Omental fat pad (tissue), 4 donors: ENCODE results near the gene DSCAM. TPM values are rescaled to one million over a fixed set of nuclear protein-coding genes. Genes with fewer than 3 reads are reported as not detected.

Source experiments
- ATAC-seq: fragments of 150-250 bp; one replicate; pipeline ENCODE4 v1.9.1; 2016; ENCODE audit warnings: mild to moderate bottlenecking, moderate library complexity; ENCODE audit not compliant: low FRiP score
- DNase-seq: peaks from one replicate; pipeline ENCODE4 v3.0.0-alpha.2; 2019; ENCODE audit warnings: low spot score
- CTCF ChIP-seq, 3 donors: fragments of 450-650 bp; IDR thresholded peaks; one replicate each; pipeline ENCODE4 v1.5.1; 2016 to 2017; ENCODE audit warnings: antibody characterized with exemption in 3 of 3, mild to moderate bottlenecking in 3 of 3, moderate library complexity in 2 of 3
- small RNA-seq: library from RNA; depleted of rRNA; stranded (forward); fragments of <200 nt; gene quantifications from one replicate; pipeline ENCODE3, GENCODE V24; 2016
- total RNA-seq, 4 donors: library from RNA; depleted of rRNA; stranded (reverse); fragments of >200 nt; gene quantifications; one replicate each; pipeline ENCODE4 v1.1.0, GENCODE V29; 2016

DSCAM gene
- total RNA-seq, 4 donors from 2014 or later: 0.16 TPM; not detected in 3

GRCh38 chr21:39965026-39965425, 881.9 kb downstream of the DSCAM start:
- ATAC-seq (no peak), DNase-seq (no peak)
- no peak for TF ChIP-seq CTCF (IDR thresholded peaks at IDR 0.05)

GRCh38 chr21:39961251-39961650, 885.7 kb downstream of the DSCAM start:
- DNase-seq: no peak
- no peak for TF ChIP-seq CTCF (IDR thresholded peaks at IDR 0.05)
- no peak for ATAC-seq

Small RNA genes lying within 50 kb of the gene (small RNA-seq; reads per million reads assigned to genes)
- not detected for gene MIR4760
- not detected for gene RF00432
